Measurements from ENCODE around the gene LDAF1. TPM values are rescaled to one million over a fixed set of nuclear protein-coding genes. Genes with fewer than 3 reads are reported as not detected.

Gene LDAF1
- total and polyA plus RNA-seq, 2 of the 8 experiments (the other 6 are each of a cell fraction or from before 2014, with no cell fraction given), result 32.4 to 34.2 TPM

GRCh38 chr16:21219551-21219950, 61.1 kb downstream of the LDAF1 start (continued):
- TF ChIP-seq, protein P1, sequence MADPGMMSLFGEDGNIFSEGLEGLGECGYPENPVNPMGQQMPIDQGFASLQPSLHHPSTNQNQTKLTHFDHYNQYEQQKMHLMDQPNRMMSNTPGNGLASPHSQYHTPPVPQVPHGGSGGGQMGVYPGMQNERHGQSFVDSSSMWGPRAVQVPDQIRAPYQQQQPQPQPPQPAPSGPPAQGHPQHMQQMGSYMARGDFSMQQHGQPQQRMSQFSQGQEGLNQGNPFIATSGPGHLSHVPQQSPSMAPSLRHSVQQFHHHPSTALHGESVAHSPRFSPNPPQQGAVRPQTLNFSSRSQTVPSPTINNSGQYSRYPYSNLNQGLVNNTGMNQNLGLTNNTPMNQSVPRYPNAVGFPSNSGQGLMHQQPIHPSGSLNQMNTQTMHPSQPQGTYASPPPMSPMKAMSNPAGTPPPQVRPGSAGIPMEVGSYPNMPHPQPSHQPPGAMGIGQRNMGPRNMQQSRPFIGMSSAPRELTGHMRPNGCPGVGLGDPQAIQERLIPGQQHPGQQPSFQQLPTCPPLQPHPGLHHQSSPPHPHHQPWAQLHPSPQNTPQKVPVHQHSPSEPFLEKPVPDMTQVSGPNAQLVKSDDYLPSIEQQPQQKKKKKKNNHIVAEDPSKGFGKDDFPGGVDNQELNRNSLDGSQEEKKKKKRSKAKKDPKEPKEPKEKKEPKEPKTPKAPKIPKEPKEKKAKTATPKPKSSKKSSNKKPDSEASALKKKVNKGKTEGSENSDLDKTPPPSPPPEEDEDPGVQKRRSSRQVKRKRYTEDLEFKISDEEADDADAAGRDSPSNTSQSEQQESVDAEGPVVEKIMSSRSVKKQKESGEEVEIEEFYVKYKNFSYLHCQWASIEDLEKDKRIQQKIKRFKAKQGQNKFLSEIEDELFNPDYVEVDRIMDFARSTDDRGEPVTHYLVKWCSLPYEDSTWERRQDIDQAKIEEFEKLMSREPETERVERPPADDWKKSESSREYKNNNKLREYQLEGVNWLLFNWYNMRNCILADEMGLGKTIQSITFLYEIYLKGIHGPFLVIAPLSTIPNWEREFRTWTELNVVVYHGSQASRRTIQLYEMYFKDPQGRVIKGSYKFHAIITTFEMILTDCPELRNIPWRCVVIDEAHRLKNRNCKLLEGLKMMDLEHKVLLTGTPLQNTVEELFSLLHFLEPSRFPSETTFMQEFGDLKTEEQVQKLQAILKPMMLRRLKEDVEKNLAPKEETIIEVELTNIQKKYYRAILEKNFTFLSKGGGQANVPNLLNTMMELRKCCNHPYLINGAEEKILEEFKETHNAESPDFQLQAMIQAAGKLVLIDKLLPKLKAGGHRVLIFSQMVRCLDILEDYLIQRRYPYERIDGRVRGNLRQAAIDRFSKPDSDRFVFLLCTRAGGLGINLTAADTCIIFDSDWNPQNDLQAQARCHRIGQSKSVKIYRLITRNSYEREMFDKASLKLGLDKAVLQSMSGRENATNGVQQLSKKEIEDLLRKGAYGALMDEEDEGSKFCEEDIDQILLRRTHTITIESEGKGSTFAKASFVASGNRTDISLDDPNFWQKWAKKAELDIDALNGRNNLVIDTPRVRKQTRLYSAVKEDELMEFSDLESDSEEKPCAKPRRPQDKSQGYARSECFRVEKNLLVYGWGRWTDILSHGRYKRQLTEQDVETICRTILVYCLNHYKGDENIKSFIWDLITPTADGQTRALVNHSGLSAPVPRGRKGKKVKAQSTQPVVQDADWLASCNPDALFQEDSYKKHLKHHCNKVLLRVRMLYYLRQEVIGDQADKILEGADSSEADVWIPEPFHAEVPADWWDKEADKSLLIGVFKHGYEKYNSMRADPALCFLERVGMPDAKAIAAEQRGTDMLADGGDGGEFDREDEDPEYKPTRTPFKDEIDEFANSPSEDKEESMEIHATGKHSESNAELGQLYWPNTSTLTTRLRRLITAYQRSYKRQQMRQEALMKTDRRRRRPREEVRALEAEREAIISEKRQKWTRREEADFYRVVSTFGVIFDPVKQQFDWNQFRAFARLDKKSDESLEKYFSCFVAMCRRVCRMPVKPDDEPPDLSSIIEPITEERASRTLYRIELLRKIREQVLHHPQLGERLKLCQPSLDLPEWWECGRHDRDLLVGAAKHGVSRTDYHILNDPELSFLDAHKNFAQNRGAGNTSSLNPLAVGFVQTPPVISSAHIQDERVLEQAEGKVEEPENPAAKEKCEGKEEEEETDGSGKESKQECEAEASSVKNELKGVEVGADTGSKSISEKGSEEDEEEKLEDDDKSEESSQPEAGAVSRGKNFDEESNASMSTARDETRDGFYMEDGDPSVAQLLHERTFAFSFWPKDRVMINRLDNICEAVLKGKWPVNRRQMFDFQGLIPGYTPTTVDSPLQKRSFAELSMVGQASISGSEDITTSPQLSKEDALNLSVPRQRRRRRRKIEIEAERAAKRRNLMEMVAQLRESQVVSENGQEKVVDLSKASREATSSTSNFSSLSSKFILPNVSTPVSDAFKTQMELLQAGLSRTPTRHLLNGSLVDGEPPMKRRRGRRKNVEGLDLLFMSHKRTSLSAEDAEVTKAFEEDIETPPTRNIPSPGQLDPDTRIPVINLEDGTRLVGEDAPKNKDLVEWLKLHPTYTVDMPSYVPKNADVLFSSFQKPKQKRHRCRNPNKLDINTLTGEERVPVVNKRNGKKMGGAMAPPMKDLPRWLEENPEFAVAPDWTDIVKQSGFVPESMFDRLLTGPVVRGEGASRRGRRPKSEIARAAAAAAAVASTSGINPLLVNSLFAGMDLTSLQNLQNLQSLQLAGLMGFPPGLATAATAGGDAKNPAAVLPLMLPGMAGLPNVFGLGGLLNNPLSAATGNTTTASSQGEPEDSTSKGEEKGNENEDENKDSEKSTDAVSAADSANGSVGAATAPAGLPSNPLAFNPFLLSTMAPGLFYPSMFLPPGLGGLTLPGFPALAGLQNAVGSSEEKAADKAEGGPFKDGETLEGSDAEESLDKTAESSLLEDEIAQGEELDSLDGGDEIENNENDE (IDR thresholded peaks at IDR 0.05; ENCODE audit: insufficient replicate concordance, low read length), result no peak
- TF ChIP-seq CBX8 (IDR thresholded peaks at IDR 0.05; ENCODE audit: borderline replicate concordance, low read depth, low read length), result no peak
- TF ChIP-seq CBX5 (IDR thresholded peaks at IDR 0.05; ENCODE audit: low read depth, low read length), result no peak
- no peak for TF ChIP-seq TCF12 (IDR thresholded peaks at IDR 0.05; ENCODE audit: low read depth, low read length)
- no peak for TF ChIP-seq BRCA1 (IDR thresholded peaks at IDR 0.05; ENCODE audit: low read depth, low read length)

Measured in H1 (cell line).